ENCODE results near the gene PRKAG3.

Gene PRKAG3

DNA sequence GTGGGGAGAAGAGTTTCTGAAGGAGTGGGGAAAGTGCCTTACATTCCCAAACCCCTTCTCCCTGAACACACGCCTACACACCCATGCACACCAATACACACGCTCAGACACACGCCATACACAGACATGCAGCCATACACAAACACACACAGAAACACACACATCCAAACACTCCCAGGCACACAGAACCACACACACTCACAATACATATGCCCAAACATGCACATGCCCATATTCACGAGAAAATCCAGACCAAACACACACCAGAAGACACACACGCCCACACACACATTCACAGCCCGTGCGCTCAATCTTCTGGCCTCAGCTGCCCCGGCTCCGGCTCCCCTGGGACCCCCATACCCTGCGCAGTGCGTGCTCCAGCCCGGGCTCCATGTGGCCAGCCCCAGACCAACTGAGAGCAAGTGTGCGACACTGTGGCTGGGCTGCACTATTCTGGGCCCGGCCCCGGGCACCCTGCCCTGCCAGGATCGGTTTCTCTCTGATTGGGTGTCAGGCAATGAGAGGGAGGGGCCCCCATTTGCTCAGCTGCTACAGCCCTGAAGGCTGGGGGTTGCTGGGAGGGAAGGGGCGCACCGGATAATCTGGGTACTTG lies at the start of gene PRKAG3:
Gene PRKAG3, minus strand, starts transcription at position 426 of the 613 bp plus-strand sequence.
- DNase-seq = no peak

DNA sequence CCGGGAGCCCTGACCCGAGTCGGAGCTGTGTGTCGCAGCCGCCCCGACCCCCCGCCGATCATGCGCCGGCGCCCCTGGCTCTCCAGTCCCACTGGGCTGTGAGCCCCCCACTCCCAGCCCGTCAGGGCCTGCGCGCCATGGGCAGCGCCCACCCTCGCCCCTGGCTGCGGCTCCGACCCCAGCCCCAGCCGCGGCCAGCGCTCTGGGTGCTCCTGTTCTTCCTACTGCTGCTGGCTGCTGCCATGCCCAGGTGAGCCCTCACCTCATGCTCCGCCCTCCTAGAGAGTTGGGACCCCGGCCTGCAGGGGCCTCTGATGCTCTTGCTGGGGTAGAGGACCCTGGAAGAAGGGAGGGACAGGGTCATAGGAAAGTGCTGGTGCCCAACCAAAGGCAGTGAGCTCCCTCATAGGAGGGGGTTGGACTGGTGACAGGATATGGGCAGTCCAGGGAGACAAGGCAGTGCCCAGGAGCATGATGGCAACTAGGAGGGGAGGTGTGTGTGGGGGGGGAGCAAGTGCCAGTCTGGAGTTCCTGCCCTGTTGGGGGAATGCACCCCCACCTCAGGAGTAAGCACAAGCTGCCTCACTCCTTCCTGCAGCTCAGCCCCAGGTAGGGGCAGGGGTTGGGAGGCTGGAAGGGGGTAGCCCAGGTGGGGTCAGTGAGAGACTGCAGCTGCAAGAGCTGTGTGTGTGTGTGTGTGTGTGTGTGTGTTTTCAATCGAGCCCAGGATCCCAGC lies 49.4 kb upstream of the PRKAG3 start:
- DNase-seq = no peak

DNA sequence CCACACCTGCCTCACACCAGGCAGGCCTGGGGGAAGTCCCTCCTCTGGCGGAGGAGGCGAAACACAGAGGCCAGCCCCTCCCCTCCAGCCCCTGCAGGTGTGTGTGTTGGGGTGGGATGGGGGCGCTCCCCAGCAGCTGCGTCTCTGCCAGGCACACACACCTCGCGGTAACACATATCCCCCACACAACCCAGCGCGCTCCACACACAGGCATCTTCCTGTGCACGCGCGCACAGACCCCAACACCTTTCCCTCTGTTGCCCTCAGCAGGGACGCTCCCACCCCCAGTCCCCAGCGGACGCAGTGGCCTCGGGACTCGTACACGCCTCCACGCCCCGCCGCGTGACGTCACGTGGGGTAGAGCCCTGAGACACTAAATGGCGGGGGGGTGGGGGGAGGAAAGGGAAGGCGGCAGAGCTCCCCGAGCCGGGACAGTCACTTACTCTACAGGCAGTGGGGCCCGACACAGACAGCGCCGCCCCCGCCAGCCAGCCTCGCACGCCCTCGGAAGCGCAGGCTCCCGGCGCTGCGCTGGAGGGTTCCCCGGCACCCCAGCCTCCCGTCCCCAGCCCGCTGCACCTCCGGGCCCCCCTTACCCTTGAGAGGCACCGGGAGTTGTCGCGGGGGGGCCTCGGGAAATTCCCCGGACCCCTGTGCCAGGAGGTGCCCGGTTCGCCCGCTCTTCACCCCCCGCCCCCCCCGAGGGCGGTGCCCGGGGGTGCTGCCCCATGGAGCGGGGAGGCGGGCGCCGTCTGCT lies 48.7 kb upstream of the PRKAG3 start, which contains the start of gene WNT10A:
Gene WNT10A, plus strand, starts transcription at position 751 of the 757 bp plus-strand sequence. CDS start 144 bp downstream, outside the sequence.
- DNase-seq = peak; percentile 92

DNA sequence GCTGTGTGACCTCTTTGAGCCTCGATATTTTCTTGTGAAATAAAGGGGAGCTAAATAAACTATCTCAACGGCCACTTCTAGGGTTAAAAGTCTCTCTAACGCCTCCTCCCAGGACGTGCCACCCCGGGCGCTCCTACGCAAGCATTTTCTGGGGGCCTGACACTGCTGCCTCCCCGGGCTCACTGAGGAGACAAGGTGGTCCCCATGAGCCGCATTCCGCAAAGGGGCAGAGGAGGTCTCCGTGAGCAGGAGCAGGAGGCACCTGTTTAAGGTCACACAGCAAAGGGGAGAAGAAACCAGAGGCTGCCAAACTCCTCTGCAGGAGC lies 48.1 kb upstream of the PRKAG3 start:
- DNase-seq = no peak

DNA sequence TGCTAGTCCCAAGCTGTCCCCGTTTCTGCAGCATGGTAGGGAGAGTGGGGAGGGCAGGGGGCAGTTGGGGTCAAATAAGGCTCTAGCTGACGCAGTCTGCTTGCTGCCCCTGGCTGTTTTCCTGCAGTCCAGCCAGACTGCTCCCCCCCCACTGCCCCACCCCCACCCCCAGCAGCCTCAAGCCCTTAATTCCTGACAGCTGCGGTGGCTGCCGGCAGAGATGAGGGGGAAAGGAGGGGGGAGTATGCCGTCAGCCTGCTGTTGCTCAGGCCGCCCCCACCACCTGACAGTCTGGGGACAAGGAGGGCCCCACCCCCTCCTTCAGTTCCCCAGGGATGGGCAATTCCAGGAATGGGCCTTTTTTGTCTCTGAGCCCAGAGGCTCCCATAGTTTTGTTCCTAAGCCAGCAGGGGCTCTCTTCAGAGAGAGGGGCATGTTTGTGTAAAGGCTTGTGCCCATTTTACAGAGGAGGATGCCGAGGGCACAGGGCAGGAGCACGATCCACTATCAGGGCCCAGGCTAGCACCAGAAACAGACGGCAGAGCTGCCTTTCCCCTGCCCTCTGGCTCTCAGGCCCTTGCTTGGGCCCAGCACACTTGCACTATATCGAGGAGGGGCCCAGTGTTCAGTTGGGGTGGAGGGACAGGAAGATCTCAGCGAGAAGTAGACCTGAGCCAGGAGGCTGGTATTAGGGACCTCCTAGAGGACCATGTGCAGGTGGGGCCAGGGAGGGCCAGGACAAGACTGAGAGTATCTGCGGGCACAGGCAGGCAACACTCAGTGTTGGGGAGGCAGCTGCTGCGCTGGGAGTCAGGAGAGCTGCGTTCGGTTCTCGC lies 47.5 kb upstream of the PRKAG3 start:
- DNase-seq = no peak

DNA sequence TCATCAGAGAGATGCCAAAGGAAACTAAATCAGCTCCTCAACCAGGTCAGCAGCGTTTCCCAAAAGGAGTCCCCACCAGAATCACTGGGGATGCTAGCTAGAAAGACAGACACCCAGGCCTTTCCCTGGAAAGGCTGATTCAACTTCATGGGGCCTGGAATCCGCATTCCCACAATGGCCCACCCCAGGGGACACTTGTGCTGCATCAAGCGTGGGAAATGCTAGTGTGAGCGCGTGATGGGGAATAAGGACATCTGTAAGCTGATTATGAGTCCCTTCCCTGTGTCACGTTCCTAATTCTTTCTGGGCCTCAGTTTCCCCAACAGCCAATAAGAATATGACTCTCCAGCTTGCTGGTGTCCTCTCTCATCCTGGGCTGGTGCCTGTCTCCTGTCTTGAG lies 46.9 kb upstream of the PRKAG3 start:
- DNase-seq = no peak

DNA sequence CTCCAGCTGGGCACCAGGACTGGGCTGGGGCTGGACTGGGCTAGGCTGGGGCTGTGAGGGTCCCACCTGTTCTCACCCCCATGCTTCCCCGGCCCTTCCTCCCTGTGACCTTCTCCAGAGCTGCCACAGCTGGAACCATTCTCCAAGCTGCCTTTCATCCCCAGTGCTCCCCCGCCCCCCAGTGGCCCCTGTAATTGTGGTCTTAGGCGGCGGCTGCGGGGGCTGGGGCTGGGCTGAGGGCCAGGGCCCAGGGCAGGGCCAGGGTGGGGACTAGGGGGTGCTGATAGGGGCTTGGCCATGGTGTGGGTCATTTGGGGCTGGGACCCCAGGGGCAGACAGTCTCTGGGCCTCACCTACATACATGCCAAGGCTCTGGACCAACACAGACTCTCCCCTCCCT lies 46.3 kb upstream of the PRKAG3 start:
- DNase-seq = no peak

DNA sequence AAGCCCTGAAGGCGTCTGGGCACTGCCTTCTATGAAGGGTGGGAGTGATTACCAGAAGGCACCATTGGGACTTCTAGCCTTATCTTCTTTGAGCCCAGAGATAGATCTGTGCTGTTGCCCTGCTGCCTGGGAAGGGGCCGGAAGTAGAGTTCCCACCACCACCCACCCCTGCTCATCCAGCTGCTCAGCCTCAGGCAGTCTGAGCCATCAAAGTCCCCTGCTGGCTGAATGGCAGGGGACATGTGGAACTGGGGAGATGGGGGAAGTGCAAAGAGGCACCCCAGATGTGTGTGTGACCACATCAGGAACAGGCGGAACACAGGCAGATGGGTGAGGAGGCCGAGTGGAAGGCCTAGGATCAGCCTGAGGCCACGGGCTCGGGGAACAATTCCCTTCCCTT lies 45.7 kb upstream of the PRKAG3 start:
- no peak for DNase-seq

DNA sequence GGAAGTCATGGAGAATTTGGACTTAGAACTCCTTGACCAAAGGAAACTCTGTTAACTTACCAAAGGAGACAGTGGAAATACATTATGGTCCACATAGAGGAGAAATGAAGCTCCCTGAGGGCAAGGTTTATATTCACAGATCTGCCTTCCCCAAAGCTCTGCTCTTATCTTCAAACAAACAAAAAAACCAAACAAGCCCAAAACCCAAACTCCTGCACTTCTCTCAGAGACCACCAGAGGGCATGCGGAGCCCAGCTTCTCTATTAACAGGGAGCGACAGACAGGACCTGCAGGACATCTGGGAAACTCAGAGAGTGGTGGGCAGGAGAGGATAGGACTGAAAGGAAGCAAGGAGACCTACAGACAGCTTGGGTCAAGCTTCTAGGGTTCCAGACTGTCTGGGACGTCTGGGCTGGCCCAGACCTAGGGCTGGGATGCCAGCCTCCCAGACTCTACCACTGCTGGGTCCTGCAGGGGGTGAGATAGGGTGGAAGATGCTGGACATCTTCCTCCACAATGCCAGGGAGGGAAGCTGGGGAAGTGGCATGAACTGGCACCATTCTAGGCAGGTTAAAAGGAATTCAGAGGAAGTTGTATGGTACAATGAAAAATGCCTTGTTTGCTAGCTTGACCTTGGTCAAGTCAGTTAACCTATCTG lies 45.1 kb upstream of the PRKAG3 start:
- DNase-seq = peak; percentile 75

DNA sequence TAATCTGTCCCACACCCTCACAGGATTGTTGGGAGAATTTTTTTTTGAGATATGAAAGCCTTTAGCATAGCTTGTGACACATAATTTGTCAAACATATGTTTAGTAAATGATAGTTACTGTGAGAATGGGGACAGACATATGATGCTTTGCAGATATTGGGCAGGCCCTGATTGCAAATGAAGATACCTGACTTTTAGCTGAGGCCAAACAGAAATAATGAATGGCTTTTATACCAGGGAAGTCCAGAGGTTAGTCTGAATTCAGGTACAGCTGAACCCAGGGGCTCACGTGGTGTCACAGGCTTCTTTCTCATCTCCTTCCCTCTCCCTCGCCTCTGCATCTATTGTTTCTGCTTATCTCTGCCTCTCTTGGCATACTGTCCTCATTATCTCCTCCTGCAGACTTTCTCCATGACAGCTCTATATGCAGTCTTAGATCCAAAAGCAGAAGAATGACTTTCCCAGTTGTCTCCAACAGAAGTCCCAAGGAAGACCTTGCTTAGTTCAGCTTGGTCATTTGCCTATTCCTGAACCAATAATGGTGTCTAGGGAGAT lies 44.2 kb upstream of the PRKAG3 start:
- DNase-seq = no peak

DNA sequence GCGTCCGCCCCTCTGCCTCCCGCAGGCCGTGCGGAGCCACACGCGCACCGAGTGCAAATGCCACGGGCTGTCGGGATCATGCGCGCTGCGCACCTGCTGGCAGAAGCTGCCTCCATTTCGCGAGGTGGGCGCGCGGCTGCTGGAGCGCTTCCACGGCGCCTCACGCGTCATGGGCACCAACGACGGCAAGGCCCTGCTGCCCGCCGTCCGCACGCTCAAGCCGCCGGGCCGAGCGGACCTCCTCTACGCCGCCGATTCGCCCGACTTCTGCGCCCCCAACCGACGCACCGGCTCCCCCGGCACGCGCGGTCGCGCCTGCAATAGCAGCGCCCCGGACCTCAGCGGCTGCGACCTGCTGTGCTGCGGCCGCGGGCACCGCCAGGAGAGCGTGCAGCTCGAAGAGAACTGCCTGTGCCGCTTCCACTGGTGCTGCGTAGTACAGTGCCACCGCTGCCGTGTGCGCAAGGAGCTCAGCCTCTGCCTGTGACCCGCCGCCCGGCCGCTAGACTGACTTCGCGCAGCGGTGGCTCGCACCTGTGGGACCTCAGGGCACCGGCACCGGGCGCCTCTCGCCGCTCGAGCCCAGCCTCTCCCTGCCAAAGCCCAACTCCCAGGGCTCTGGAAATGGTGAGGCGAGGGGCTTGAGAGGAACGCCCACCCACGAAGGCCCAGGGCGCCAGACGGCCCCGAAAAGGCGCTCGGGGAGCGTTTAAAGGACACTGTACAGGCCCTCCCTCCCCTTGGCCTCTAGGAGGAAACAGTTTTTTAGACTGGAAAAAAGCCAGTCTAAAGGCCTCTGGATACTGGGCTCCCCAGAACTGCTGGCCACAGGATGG lies 42.0 kb upstream of the PRKAG3 start:
- DNase-seq = no peak

DNA sequence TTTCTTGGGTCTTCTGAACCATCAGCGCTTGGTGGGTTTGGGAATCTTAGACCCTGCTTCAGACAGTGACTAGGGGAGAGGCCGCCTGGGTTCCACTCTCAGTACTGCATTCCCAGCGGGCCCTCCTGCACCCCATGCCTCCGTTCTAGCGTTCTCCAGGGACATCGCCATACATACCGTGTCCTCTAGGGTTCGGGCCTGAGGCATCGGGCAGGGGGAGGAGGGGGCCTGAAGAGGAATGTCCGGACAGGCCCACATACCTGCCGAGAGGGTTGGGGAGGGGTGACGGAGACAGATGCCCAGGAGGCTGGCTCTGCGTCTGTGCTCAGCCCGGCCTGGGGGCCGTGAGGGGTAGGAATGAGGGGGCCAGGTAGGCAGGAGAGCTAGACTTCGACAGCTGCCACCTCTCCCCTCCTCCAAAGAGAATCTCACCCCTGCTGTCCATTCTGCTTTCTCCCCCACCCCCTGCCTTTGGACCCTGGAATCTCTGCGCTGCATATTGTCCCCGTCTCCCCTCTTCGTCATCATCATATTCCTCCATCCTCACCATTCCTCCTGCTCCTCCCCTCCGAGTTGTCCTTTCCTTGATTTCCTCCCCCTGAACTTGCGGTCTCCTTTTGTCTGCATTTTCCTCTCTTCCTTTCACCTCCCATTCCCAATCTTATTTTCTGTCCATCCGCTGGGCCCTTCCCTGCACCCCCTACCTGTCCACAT lies 41.2 kb upstream of the PRKAG3 start:
- no peak for DNase-seq

DNA sequence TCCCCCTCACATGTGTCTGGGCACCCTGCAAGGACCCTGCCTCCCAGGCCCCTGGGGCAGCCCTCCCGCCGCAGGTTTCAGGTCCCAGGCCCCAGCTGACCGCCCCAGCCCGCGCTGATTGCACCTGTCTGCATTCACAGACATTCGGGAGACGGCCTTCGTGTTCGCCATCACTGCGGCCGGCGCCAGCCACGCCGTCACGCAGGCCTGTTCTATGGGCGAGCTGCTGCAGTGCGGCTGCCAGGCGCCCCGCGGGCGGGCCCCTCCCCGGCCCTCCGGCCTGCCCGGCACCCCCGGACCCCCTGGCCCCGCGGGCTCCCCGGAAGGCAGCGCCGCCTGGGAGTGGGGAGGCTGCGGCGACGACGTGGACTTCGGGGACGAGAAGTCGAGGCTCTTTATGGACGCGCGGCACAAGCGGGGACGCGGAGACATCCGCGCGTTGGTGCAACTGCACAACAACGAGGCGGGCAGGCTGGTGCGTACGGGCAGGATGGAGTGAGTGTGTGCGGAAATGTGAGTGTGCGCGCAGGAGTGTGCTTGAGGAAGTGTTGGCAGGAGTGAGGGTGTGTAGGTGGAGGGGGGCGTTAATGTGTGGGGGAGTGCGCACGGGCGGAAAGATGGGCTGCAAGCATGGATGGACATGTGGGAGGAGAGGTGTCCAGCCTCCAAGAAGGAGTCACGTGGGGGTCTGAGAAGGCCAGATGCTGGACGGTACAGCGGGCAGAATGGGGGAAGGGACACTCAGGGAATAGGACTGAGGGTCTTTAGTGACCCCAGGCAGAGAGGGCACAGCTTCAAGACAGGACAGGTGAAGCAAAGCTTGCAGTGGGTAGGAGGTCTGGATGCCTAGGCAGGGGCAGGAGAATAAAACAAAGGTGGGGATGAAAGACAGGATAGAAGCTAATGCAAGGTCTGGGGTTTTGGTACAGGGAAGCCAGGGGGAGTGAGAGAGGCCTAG lies 40.0 kb upstream of the PRKAG3 start:
- DNase-seq = peak; percentile 27

DNA sequence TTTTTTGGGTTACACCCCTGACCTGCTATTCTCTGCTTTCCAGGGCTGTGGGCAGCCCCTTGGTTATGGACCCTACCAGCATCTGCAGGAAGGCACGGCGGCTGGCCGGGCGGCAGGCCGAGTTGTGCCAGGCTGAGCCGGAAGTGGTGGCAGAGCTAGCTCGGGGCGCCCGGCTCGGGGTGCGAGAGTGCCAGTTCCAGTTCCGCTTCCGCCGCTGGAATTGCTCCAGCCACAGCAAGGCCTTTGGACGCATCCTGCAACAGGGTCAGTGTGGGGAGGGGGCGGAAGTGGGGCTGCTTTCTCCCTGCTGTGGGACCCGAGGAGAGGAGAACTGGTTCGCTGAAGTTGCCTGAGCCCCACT lies 39.4 kb upstream of the PRKAG3 start:
- no peak for DNase-seq

DNA sequence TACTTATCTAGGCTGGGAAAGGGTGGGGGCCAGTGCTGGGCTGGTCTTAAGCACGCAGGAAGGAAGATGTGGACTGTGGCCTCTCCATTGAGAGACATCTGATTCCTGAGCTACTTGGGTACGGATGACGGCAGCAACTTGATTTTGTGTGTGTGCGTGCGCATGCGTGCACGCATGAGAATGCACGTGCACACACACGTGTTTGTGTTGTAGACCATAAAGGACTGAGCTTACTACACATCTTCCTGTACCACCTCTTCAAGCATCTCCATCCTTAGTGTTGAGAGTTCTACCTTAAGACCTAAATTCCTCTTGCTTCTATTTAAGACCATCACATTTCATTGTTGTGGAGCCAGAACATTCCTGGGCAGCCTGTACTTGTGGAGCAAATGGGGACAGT lies 37.5 kb upstream of the PRKAG3 start:
- no peak for DNase-seq

DNA sequence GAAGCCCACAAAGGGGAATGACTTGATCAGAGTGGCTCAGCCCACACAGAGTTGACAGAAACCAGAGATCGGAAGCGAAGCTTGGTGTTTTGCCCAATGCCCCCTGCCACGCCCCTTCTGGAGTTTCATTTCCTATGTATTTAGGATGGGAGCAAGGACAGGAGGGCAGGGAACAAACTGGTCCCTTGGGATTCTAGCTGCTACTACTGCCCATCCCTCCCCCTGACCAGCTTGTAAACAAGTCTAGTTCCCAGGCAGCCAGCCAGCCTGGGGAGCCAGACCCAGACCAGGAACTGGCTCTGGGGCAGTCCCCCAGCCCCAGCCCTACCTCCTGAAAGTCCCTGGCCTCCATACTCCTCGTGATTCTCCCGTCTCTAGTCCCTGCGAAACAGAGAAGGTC lies 36.3 kb upstream of the PRKAG3 start:
- DNase-seq = no peak

DNA sequence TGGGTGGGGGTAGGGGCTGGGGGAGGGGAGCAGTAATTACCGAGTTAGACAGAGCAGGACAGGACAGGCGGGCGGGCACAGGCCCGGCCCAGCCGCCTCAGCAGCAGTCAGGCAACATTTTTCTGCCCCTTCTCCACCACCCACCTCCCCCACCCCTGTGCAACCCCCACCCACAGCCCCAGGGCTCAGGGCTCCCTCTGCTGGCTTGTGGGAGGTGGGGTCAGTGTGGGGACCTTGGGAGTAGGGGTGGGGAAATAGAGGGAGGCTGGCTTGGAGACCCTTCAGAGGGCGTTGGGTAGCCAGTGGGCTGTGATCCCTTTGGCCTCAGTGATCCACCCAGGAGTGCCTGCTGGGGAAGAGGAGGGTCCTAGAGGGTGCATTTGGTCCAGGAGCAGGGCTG lies 34.4 kb upstream of the PRKAG3 start:
- DNase-seq = no peak

DNA sequence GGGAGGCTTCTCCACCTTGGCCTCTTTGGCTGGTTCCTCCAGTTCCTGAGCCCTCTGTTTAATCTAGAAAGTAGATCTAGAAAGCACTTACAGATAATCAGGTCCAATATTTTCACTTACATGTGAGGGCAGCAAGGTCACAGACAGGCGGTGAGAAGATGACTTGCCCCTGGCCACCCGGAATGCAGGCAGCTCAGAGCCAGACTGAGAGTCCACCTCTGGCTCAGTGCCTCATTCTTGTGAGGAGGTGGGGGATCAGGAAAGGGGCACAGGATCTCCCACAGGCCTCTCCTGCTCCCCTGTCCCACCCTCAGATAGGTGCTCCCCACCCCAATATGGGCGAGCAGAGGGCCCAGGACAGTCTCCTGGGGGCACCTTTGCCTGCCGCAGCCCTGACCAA lies 33.8 kb upstream of the PRKAG3 start:
- no peak for DNase-seq

DNA sequence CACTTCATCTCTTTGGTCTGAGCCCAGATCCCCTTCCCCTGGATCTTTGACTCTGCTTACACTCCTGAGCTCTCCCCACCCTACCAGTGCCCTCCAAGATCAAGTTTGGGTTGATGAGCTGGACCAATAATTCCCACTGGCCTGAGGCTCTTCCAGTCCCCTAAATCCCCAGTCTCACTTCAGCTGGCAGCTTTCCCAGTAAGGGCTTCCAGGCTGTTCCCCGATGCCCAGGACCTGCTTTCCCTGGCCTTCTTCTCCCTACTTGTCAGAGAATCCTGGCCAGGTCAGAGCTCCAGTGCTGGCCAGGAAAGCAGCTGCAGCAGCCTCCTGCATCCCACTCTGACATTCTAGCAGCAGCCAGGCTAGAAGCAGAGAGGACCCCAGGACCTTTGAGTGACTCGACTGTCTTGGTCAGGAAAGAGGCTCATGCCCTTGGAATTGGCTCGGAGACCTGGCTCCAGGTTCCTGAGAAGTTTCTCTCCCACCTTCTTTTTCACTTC lies 31.5 kb upstream of the PRKAG3 start:
- DNase-seq = no peak

All from CD4-positive, alpha-beta T cell treated with Interleukin-4 for 4 hours (primary cell).